KG1 (cell line): ENCODE results near the gene PRDM9.
"Not testable (repeated sequence)": the region's sequence is repeated elsewhere in the genome, so short reads cannot be mapped to it uniquely, and the experiment has no call there.

Experiments used
- DNase-seq: peaks from one replicate; lab custom pipeline; 2025; lab: John Stamatoyannopoulos, UW

Gene PRDM9

GRCh38 chr5:23507278-23507685 is at the start of gene PRDM9:
PRDM9 (plus strand) TSS chr5:23507609; CDS start chr5:23509034, 1,425 bp downstream.
- DNase-seq: no peak

GRCh38 chr5:23457780-23458179 is 49.6 kb upstream of the PRDM9 start:
- DNase-seq: no peak

GRCh38 chr5:23459214-23459613 is 48.2 kb upstream of the PRDM9 start:
- DNase-seq: no peak

GRCh38 chr5:23461576-23461975 is 45.8 kb upstream of the PRDM9 start:
- no peak for DNase-seq

GRCh38 chr5:23466401-23466912 is 41.0 kb upstream of the PRDM9 start:
- no peak for DNase-seq

- no peak for DNase-seq
Measured at GRCh38 chr5:23468658-23469057, 38.8 kb upstream of the PRDM9 start.

- no peak for DNase-seq
Measured at GRCh38 chr5:23473915-23474314, 33.5 kb upstream of the PRDM9 start.

GRCh38 chr5:23474315-23474714 is 33.1 kb upstream of the PRDM9 start:
- no peak for DNase-seq

- DNase-seq: no peak
Measured at GRCh38 chr5:23476580-23476979, 30.8 kb upstream of the PRDM9 start.

- DNase-seq: no peak
Measured at GRCh38 chr5:23482642-23483041, 24.8 kb upstream of the PRDM9 start.

- DNase-seq: no peak
Measured at GRCh38 chr5:23483090-23483489, 24.3 kb upstream of the PRDM9 start.

GRCh38 chr5:23484096-23484495 is 23.3 kb upstream of the PRDM9 start:
- DNase-seq: no peak

- DNase-seq: not testable (repeated sequence)
Measured at GRCh38 chr5:23486227-23486626, 21.2 kb upstream of the PRDM9 start.

- DNase-seq: no peak
Measured at GRCh38 chr5:23490993-23491392, 16.4 kb upstream of the PRDM9 start.

GRCh38 chr5:23494558-23494957 is 12.9 kb upstream of the PRDM9 start:
- no peak for DNase-seq

GRCh38 chr5:23496576-23496975 is 10.8 kb upstream of the PRDM9 start:
- DNase-seq: no peak

- no peak for DNase-seq
Measured at GRCh38 chr5:23506329-23507236, 826 bp upstream of the PRDM9 start.

- not testable (repeated sequence) for DNase-seq
Measured at GRCh38 chr5:23510434-23510833, 3.0 kb downstream of the PRDM9 start.

- DNase-seq: no peak
Measured at GRCh38 chr5:23522553-23522952, 15.1 kb downstream of the PRDM9 start.

GRCh38 chr5:23523031-23523430 is 15.6 kb downstream of the PRDM9 start:
- DNase-seq: no peak

- DNase-seq: no peak
Measured at GRCh38 chr5:23523998-23524397, 16.6 kb downstream of the PRDM9 start.

- DNase-seq: no peak
Measured at GRCh38 chr5:23525751-23526150, 18.3 kb downstream of the PRDM9 start.

GRCh38 chr5:23526616-23527015 is 19.2 kb downstream of the PRDM9 start:
- DNase-seq: not testable (repeated sequence)
